GM19351 (cell line): ENCODE results near the gene TAF3.
A peak's percentile ranks its signal among the peaks of the same experiment; 100 is the strongest.

ENCODE experiments used
- ATAC-seq: cut with Tn5 transposase; IDR thresholded peaks from one replicate; pipeline ENCODE4 v1.9.1; 2021; ENCODE audit warnings: mild to moderate bottlenecking, moderate library complexity; ENCODE audit not compliant: unreplicated experiment

TAF3 gene

DNA sequence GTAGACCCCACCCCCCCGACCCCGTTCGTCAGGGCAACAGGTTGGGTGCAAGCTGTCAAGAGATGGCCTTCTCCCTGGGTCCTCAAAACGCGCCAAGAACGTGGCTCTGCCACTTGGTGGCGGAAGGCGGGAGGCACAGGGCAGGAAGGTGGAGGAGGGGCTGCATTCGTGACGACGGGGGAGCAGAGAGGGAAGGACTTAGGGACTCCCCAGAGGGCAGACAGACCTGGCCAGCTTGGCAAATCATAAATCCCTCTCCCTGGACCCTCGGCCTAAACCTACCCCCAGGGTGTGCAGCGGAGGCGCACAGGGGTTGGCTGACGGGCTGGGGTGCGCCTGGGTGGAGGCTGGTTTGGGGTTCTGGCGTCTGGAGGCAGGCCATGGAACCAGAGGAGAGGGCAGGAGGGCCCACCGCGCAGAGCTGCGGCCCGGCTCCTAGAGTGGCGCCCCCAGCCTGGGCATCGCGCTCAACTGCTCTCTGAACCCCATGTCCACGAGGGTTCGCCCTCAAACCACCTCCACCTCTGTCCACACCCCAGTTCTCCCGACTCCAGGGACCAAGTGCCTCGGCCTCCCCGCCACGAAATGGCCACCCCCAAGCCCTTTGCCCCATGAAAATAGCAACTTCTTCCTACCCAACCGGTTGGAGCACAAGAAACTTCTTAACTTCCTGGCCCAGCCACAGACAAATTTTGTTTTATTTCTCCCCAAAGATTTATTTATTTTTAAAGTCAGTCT lies 225.4 kb downstream of the TAF3 start:
- ATAC-seq, result no peak

DNA sequence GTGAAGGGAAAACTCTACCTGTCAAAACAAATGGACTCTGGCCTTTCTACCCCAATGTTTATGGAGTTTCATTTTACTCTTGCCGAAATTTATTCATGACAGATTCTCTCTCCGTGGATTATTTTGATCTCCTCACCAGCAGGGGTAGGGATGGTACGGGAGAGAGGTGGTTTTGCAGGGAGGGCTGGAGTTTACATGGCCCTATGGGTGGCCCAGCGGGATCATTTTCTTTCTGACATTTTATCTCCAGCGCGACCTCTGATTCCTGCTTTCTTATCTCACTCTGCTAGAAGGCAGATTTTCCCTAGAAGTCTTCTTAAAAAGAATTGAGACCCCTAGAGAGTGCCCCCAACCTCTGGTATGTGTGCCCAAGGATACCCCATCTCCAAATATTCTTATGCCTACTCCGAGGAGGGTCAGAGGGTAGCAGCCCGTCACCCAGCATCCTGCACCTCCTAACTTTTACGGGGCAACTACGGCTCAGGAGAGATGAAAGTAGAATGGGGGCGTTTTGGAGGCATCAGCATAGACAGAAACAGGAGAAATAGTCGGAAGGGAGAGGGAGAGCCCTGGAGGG lies 226.1 kb downstream of the TAF3 start:
- ATAC-seq, result no peak

DNA sequence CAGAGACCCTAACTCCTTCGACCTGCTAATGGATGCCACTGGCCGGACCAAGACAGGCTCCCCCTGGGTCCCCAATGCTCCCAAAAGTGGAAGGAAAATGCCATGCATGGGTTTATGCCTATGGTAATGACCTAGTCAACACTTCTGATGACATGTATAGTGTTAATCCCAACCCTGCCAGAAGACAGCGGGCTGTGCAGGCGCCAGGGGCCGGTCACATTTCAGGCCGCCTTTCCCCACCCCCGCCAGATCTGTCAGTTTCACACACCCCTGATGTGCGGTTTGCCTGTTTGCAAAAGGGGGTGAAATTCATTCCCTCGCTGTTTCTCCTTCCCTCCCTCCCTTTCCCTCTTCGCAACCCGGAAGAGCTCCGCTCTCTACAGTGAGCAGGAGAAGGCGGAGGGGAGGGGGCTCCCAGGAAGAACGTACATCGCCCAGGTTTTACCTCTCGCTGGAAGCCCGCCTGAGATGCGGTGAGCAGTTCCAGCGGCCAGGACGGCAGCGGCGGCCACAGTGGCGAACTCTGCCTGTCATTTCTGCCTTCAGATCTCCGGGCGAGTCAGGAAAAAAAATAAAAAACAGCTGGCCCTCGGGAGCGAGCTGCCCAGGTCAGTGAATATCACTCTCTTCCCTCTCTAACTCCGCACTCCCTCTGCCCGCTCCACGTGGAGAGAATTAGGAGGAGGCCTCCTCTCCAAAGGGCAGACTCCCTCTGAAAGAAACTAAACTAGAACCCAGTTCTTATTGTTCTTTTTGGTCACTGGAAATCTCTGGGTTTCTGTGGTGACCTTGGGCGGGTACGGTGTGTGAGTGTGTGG lies 226.8 kb downstream of the TAF3 start:
- no peak for ATAC-seq

DNA sequence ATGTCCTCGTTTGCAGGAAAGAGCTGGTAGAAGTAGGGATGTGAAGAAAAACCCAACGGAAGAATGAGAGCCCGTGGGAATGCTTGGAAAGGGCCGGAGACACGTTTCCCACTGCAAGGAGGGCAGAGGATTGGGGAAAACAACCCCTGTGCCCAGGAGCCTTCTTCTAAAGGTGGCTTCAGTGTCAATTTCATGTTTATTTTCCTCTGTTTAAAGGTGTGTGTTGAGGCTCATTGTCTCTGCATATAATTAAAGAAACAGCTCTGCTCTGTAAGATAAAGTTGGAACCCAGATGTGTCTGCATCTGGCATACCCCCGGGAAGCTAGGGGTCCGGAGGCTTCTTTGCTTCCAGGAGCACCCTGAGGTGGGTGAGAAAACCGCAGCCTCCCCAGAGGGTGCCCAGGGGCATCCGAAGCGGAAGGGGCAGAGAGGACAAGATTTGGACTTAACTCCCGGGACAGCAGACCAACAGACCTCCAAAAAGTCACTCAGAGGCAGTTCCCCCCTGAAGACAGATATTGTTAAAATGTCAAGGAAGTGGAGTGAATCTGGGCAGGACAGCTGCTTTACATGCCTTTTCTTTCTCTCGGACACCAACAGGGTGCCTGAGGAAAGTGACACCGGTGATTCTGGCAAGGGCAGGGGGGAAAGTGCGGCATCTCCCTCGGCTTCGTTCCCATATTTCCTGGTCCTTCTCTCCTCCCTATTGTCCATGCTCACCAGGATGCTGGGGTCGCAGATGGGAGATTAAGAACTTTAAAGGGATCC lies 227.6 kb downstream of the TAF3 start:
- no peak for ATAC-seq

DNA sequence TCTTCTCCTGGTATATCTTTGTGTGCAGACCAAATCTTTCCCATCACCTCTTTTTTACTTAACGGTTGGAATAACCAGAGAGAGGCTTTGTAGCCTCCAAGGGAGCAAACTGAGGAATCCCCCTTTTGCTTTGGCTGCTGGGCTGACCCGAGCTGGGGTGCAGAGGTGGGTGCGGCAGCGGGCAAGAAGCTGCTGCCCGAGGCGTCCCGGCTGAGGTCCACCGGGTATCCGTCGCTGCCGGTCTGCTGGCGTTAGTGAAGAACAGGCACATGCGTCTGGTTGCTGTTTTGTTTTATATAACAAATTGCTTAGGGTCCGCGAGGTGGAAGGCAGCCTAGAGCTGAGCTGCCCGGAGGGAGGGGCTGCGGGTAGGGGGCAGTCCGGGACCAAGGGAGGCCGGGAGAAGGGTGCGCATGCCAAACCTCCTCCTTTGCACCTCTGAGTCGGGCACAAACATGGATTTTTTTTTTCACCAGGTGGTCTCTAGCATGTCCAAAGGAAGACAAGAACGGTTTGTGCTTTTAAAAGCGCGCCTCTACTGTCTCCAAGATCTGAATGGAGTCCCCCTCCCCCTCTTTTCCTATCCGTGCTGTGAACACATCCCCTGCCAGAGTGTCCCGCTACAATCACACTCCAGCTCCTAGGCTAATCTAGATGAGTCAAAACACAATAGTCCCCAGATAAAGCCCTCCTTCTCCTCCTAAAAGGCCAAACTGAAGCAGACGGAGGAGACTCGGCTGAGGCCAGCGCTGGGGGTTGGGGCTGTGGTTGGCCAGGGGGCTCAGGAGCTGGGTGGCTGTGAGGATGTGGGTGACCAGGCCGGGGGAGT lies 229.4 kb downstream of the TAF3 start:
- ATAC-seq, result no peak

DNA sequence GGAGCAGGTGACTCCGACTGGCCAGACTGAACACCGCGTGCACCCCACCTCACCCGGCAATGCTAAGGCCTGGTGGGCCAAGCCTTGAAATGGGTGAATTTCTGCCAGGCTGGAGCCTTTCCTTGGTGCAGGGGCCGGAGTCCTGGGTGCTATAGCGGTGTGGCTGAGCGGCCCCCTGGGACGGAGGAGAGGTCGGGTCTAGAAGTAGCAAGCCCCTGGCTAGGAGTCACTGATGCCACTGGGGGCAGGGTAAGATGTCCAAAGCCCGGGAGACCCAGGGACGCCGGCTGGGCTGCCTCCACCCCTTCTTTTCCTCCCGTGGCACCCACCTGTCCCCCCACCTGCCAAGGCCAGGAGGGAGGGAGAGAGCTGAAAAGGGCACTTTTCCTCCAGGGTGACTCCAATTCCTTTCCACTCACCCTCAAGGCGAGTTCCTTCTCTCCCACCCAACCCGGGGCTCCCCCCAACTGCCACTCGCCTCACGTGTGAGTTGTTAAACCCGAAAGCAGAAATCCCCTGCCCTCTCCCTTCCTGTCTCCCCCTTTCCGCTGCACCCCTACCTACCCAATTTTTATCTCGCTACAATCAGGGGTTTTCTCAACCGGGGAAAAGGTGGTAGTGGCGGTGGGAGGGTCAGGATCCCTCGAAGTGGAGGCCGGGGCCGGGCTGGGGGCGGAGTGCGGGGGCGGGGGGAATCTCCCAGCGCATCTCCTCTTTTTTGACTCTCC lies 230.1 kb downstream of the TAF3 start:
- no peak for ATAC-seq

DNA sequence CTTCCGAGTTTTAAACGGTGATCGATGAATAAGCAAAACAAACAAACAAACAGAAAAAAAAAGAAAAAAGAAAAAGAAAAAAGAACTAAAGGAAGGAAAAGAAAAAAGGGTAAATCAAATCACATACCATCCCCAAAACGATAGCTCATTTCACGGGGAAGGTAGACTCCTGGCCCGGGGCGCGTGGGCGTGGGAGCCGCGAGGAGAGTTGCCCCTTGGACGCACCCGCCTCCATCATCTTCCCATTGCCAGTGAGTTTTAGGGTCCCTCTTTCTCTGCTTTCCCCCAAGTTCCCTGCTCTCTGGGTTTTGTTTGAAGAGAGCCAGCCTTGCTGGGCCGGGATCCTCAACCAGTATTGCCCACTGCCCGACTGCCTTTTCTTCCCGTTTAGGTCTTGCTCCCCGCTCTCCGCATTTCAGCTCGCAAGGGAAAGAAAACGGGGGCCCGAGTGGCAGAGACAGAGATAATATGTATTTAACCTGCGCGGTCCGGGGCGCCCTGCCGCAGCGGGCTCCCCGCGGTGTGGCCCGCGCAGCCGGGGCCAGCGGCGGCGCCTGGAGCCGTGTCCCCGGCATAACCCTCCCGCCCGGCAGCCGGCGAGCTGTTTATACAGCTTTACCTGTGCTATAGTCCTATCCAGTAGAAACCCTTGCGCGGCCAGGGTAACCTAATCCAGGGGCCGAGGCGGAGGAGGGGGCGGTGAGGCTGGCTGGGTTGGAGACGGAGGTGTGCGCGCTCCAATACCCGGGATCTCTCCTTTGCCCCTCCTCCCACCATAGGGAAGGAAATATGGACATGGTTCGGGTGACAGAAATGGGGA lies 230.9 kb downstream of the TAF3 start:
- no peak for ATAC-seq

DNA sequence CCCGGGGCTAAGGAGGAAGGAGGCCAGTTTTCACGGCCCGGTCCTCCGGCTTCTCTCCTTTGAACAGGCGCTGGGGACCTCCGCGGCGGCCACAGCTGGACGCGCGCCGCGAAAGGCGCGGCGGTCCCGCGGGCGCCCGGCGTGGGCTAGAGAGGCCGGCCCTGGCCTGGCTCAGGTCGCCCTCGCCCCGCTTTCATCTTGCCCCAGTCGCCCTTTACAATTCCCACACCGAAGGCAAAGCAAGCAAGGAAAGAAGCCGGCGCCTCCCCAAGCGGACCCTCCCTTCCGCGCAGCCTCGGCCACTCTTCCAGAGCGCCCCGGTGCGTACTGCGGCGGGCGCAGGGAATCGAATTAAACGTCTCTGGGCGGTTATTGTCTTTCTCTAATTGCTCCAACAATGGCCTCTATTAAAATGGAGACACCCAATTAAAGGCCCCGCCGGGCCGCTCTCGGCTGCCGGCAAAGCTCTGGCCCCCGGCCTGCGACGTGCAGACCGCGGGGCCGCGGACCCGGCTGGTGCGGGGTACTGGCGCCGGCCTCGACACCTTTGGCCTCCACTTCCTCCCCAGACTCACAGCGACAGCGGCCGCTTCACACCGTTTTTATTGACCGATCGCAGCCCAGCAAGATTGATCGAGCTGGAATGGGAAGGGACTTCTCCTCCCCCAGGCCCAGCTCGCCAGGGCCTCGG lies 231.7 kb downstream of the TAF3 start:
- ATAC-seq, result no peak

DNA sequence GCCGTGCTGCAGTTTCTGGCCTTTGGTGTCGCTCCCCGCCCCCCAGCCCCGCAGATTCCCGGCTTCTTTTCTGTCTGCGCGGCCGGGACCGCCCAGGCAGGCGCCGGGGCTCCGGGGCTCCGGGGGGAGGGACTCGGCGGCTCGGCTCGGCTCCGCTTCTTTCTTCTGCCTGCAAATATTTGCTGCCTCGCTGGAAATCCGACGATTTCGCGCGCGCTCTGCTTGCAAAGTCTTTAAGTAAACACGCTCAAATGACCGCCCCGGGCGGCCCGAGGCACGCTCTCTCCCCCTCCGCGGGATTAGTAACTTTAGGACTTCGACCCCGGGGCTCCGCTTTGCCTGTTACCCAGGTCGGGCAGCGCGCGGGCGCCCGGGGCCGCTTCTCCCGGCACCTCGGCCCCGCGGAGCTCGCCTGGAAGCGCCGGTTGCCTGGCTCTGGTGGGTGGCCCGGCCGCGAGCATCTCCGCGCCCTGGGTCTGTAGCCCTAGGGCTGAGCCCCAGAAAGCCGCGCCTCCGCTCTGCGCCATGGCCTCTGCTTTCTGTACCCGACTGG lies 232.3 kb downstream of the TAF3 start:
- ATAC-seq, result no peak

DNA sequence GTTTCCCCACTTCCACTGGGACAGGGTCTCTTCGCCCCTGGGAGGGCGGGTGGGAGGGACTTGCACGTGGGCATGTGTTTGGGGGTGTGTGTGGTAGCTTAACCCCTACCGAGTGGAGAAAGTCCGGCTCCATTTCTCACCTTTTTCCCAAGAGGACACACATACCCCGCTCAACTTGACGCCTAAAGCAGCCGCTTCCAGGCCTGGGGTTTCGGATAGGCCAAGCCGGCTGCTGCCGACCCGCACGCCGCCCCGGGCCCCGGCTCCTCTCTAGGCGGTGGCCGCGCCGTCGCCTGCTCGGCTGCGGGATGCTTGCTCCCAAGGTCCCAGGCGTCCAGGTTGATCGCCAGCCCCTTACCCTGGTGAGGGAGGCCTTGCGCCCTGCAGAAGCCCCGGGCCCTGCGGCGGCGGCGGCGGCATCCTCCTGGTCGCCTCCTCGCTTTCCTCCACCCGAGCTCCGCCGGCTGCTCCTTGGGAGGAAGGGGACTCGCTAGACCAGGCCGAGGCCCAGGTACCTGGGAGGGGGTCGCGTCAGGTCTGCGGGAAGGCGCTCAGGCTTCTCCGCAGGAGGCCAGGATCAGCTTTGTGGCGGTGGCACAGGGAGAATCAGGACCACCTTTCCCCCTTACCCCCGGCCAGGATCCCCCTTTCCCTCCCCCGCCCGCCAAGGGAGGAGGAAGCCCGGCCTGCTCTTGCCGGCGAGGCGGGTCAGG lies 233.0 kb downstream of the TAF3 start:
- ATAC-seq, result no peak

DNA sequence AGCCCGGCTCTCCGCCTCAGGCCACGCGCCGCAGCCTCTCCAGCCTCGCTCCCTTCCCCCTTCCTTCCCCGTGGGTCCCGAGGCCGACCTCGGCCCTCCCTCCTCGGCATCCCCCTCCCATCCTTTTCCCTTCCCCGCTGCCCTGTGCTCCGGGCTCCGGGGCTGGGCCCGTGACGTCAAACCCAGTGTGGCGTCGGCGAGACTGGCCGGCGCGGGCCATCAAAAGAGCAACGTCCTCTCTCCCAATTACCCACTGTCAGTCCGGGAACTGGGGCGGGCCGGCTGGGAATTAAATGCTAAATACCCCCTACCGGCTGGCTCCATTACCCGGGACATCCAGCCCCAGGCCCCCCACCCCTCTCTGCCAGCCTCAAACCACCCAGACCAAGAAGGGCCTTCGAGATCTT lies 233.5 kb downstream of the TAF3 start:
- ATAC-seq, result no peak

DNA sequence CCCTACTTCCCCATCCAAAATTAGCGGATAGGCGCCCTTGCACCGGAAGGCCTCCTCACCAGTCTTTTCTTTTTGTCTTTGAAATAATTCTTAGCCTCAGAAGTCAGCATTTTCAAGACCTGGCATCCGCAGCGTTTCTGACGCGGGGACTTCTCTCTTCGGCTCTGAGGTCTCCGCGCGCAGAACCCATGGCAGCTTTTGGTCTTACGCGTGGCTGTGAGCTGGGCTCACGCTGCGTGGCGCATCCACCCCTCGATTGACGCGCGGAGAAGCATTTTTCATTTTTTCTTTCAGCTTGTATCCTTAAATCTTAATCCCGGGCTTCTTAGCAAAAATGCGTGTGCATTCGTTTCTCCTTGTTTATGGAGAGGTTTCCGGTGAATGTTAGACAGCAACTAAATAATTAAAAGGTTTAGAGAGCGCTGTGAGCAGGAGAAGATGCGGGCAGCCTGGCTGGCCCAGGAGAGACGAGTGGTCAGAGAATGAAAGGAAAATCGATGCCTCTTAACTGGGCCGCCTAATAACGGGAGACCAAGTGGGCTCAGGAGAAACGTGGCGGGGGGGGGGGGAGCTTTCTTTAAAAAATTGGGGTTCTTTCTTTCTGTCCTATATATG lies 234.1 kb downstream of the TAF3 start:
- ATAC-seq, result no peak

DNA sequence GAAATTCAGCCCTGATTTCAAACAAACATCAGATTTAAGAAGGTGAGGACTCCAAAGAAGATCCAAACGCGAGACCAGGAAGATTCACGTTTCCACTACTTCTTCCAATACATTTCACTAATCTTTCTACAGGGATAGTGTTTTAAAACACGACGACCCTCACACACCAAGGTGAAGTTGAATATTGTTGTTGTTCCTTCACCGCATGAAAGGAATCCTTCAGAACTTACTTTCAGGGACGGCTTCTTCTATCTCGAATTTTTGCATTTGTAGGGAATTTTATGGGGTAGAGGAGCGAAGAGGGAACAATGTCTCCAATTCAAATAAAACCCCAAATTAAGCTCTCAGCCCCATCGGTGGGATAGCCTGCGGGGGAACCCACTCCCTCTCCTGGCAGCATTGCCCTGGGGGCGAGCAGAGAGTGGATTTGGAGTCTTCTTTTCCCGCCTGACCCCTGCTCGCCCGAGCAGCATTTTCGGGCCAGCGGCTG lies 234.7 kb downstream of the TAF3 start:
- ATAC-seq, result no peak

DNA sequence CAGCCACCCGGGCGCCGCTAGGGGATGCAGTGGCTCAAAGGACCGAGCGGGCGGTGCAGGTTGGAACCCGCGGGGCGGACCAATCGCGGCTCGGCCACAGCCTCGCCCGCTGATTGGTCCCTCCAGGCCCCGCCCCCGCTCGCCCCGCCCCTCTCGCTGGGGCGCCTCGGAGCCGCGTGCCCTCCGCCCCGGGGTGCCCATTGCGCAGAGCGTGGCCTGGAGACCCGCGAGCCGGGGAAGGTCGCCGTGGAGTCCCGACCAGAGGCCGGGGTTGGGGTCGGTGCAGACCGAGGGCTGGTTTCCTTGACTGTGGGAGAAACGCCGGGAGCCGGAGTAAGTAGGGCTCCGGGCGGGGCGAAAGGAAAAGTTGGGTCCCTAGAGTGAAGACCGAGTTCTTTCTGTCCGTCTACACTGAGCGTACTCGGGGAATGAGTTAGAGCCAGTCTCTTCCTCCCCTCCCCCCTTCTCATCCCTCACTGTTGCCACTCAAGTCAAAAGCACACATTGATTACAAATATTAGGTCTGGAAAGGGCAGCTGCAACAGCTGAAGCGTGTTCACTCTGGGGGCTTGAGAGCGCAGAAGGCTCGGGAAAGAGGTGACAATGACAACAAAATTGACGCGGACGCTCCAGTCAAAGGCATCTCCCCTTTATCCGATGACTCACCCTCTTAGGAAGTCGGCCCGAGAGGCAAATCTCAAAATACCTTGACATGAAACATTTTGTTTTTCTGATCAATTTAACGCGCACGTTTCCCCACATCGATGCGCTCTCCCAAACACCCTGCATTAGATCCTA lies 235.3 kb downstream of the TAF3 start:
- peak; percentile 67 for ATAC-seq

DNA sequence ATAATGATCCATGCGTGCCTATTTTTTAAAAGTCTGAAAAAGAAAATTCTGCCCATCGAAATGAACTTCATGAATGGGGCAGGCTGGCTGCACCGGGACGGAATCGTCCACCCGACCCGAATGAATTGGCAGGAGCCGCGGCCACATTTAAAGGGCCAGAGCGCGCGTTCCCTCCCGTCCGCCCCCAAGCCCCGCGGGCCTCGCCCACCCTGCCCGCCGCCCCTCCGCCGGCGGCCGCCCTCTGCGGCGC lies 235.9 kb downstream of the TAF3 start:
- ATAC-seq, result peak; percentile 8
